ENCODE results near the gene NTRK3.

The NTRK3 gene

GRCh38 chr15:88118741-88119140, 137.8 kb downstream of the NTRK3 start:
- DNase-seq (ENCODE audit: low spot score) = no peak

- DNase-seq (ENCODE audit: low spot score) = no peak
These were observed 138.5 kb downstream of the NTRK3 start for GRCh38 chr15:88118035-88118434.

- no peak for DNase-seq (ENCODE audit: low spot score)
These were observed 140.9 kb downstream of the NTRK3 start for GRCh38 chr15:88115486-88116152.

DNA sequence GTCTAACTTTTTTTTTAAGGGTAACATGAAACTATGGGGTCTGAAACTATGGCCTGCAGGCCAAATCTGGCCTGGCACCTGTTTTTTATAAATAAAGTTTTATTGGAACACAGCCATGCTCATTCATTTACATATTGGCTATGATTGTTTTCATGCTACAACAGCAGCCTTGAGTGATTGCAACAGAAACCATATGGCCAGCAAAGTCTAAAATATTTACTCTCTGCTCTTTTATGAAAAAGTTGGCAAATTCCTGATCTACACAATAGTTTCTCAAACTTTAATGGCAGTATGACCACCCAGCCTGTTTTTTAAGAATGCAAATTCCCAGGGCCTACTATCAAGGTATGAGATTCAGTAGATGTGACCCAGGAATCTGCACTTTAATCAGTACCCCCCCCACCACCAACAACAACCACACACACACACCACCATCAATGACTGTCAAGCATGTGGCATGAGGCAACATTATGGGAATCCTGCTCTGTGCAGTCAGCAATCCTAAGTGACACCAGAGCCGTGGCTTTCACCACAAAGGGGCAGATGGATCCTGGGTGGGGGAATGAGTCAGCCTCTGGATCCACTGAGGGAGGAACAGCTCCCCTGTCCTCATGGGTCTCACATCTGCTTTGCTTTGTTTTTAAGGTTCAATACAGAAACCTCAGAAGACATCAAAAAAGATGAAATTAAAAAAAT, 142.8 kb downstream of the NTRK3 start:
- DNase-seq (ENCODE audit: low spot score) = no peak

- DNase-seq (ENCODE audit: low spot score) = no peak
These were observed 147.5 kb downstream of the NTRK3 start for GRCh38 chr15:88108991-88109390.

DNA sequence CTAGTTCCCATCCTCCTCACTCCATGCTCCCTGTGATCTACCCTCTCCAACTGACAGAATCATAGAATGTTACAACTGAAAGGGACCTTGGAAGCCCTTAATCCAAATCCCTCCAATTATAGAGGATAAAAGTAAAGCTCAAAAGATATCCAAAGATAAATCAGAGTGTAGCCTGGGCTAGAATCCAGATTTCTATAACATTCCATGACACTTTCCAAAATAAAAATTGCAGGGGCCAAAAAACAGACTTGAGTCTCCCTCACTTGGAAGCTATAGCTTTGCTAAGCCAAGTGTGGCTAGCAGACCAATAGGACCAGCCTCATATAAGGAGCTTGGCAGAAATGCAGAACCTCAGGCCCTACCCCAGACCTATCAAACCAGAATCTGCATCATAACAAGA, 148.1 kb downstream of the NTRK3 start:
- no peak for DNase-seq (ENCODE audit: low spot score)

GRCh38 chr15:88106074-88106473, 150.5 kb downstream of the NTRK3 start:
- DNase-seq (ENCODE audit: low spot score) = no peak

DNA sequence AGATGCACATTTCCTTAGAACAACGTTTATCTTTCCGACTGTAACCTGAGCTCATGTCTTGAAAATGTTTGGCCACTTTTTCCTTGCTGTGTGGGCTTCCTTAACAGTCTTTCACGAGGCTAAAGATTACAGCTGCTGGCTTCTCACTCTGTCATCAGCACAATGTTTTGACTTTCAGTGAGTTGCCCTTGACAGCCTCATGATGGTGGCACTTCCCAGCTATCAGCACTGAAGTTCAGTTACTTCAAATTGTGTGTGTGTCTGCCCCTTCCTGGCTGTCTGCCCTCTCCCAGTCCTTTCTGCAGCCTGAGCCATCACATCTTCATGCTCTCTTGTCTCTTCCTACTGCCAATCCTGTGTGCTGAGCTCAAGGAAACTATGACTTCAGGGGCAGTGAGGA, 152.2 kb downstream of the NTRK3 start:
- no peak for DNase-seq (ENCODE audit: low spot score)

DNA sequence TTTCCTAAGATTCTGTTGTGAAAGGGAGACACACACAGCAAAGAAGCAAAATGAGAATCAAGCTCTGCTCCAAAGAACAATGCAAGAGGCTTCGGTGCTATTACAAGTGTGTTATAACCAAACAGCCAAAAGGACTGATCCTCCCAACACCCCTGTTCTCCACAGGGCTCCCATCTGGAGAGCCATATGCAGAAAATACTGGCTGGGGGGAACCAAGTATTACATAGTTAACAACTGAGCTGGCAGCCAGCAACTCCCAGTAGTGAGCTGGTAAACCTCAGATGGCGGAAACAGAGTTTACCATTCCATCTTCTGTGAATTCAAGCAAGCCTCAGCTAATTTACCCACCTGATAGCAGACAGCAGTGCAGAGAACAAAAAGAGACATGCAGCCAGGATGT, 156.4 kb downstream of the NTRK3 start:
- DNase-seq (ENCODE audit: low spot score) = no peak

DNA sequence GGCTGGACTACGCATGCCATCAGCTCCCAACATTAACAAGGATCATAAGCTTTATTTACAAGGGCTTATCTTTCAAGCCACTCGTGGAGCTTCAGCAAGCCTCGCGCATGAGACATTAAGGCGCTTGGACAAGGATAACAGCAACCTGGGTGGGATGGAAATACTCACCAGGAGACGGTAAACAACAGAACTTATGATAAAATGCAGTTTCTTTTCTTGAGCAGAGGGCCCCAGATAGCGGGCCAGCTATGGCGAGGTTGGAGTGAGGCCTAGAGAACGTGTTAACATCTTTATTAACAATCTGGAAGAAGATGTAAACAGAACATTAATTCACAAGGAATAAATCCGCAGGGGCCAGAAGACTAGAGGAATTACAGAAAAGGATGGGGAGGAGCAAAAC, 158.2 kb downstream of the NTRK3 start:
- no peak for DNase-seq (ENCODE audit: low spot score)

GRCh38 chr15:88091444-88092016, 165.0 kb downstream of the NTRK3 start:
- DNase-seq (ENCODE audit: low spot score) = no peak

GRCh38 chr15:88090481-88091011, 166.0 kb downstream of the NTRK3 start:
- DNase-seq (ENCODE audit: low spot score) = no peak

DNA sequence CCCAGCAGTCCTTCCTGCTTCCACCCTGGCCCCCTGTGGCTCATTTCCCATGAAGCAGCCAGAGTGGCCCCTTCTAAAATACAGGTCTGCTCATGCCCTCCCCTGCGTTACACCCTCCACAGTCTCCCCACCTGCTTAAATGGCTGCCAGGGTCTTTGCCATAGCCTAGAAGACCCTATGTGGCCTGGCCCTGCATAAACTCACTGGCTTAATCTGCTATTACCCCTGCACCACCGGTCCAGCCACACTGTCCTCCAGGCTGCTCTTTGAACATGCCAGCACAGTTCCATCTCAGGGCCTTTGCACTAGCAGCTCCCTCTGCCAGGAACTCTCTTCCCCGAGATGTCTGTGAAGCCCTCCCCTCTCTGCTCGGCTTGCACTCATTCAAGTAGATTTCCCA, 166.8 kb downstream of the NTRK3 start:
- no peak for DNase-seq (ENCODE audit: low spot score)

DNA sequence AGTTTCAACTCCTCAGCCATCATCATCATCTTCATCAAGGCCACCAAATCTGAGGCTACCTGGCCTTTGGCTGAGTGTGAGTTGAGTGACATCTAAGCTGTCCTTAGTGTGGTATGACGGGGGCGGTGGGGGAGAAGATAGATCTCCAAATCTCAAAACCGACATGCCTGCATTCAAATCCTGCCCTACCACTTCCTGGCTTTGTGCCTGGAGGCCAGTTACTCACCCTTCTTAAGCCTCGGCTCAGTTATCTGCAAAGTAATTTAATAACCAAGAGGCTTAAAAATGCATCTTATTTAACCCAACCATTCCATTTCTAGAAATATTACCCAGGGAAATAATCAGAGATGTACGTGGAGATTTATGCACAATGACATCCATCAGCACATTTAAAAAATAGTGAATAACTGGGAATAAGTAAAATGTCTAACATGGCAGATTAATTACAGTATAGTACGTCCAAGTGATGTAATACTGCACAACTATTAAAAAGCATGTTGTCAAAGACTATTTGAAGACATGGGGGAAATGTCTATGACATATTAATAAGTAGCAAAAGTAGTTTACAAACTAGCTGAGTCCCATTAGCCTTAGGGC, 167.4 kb downstream of the NTRK3 start:
- no peak for DNase-seq (ENCODE audit: low spot score)

- DNase-seq (ENCODE audit: low spot score) = no peak
These were observed 172.5 kb downstream of the NTRK3 start for GRCh38 chr15:88083811-88084760.

- no peak for DNase-seq (ENCODE audit: low spot score)
These were observed 175.9 kb downstream of the NTRK3 start for GRCh38 chr15:88080616-88081015.

GRCh38 chr15:88077296-88078020, 179.1 kb downstream of the NTRK3 start:
- DNase-seq (ENCODE audit: low spot score) = no peak

DNA sequence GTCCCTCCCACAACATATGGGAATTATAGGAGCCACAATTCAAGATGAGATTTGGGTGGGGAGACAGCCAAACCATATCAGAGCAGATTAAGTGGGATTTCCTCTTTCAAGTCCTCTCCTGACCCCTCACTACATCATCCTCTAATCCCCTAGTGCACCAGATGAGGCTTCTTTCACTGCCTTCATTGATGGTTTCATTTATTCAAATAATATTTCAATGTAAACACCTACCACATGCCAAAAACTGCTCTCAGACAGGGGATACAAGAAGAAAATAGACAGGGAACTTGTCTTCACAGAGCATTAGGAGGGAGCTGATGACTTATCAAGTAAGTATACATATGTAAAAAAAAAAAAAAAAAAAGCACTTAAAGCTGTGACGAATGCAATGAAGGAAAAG, 180.2 kb downstream of the NTRK3 start:
- DNase-seq (ENCODE audit: low spot score) = no peak

GRCh38 chr15:88075102-88075501, 181.4 kb downstream of the NTRK3 start:
- DNase-seq (ENCODE audit: low spot score) = no peak

DNA sequence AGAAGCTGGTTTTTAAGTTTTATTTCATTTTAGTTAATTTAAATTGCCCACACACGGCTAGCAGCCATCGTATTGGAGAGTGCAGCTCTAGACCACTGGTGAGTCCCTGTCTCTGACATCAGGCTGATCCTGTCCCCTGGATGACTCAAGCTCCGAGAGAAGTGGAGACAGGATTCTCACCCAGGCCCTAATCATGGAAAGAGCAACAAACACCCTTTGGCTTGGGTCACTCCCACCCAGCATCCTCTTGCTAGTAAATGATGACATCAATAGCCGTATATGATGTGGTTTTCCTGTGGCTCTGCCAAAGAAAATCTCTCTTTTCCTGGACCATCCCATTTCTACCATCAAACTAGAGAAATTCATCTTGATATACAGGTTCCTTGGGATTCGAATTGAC, 182.2 kb downstream of the NTRK3 start:
- no peak for DNase-seq (ENCODE audit: low spot score)

DNA sequence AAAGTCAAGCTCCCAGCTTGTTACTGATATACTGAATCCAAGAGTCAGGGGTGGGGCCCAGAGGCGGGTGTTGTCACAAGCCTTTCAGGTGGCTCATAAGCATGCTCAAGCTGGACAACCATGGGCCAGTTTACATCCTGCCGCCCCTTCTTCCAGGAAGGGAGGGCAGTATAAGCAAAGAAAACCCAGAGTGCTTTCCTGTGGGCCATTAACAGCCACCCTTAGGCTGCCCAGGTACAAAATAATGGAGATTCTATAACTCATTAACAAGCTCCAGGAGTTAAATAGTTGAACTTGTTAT, 183.2 kb downstream of the NTRK3 start:
- DNase-seq (ENCODE audit: low spot score) = no peak

All from hepatic stellate cell (primary cell).